ENCODE data around the gene PTRHD1. TPM values are rescaled to one million over a fixed set of nuclear protein-coding genes. Genes with fewer than 3 reads are reported as not detected.

The PTRHD1 gene
- total RNA-seq, 4 donors from 2014 or later = 22.9 to 53.3 (median 31.6) TPM

- TF ChIP-seq, protein P1, sequence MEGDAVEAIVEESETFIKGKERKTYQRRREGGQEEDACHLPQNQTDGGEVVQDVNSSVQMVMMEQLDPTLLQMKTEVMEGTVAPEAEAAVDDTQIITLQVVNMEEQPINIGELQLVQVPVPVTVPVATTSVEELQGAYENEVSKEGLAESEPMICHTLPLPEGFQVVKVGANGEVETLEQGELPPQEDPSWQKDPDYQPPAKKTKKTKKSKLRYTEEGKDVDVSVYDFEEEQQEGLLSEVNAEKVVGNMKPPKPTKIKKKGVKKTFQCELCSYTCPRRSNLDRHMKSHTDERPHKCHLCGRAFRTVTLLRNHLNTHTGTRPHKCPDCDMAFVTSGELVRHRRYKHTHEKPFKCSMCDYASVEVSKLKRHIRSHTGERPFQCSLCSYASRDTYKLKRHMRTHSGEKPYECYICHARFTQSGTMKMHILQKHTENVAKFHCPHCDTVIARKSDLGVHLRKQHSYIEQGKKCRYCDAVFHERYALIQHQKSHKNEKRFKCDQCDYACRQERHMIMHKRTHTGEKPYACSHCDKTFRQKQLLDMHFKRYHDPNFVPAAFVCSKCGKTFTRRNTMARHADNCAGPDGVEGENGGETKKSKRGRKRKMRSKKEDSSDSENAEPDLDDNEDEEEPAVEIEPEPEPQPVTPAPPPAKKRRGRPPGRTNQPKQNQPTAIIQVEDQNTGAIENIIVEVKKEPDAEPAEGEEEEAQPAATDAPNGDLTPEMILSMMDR (IDR thresholded peaks at IDR 0.05) = no peak
- TF ChIP-seq EP300 (IDR thresholded peaks at IDR 0.05) (no peak), POLR2A (IDR thresholded peaks at IDR 0.05) (no peak), POLR2AphosphoS5 (IDR thresholded peaks at IDR 0.05) (no peak)
- peaks cover 6% of the 10 kb centered on the region for H3K4me1 ChIP-seq
- H3K4me3 ChIP-seq = no peak overlapping the region
- H3K27me3 ChIP-seq = no peaks in the 10 kb centered on the region
- H3K27ac ChIP-seq = no peak overlapping the region
- no peak for DNase-seq (ENCODE audit: low spot score in 2 of 2)
- 93% methylated on average over 5 of the region's 5 CpGs for WGBS
- H3K36me3 ChIP-seq = peaks cover 19% of the 10 kb centered on the region
- H3K9me3 ChIP-seq = no peaks in the 10 kb centered on the region
Observed at GRCh38 chr2:24771061-24771460, 22.1 kb downstream of the PTRHD1 start.

DNA sequence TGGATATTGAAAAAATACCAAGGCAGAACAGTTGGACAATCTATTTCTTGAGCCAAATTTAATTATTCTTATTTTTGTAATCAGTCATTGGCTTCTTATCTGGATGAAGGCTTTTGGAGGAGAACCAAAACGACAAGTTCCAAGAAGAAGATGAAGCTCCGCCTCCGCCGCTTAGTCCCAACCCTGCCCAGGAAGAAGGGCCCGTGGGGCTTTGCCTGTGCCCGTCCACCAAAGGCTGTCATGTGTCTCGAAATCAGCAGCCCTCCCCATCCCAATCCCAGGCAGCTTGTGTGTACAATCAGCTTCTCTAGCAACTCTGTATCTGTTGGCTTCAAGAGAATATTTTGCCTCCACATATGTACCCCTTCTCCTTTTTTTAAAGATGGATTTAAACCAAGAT, 24.6 kb downstream of the PTRHD1 start:
- no peak for TF ChIP-seq POLR2A (IDR thresholded peaks at IDR 0.05)
- TF ChIP-seq POLR2AphosphoS5 (IDR thresholded peaks at IDR 0.05) = no peak
- no peak for TF ChIP-seq EP300 (IDR thresholded peaks at IDR 0.05)
- H3K27ac ChIP-seq = no peak overlapping the region
- no peaks in the 10 kb centered on the region for H3K27me3 ChIP-seq
- 52% methylated on average over 7 of the region's 7 CpGs for WGBS
- H3K9me3 ChIP-seq = no peaks in the 10 kb centered on the region
- peaks cover 30% of the 10 kb centered on the region for H3K36me3 ChIP-seq
- H3K4me3 ChIP-seq = no peak overlapping the region
- DNase-seq (ENCODE audit: low spot score in 2 of 2) = no peak
- peaks cover 6% of the 10 kb centered on the region for H3K4me1 ChIP-seq

GRCh38 chr2:24768013-24768412, 25.2 kb downstream of the PTRHD1 start:
- DNase-seq (ENCODE audit: low spot score in 2 of 2) = no peak
- H3K9me3 ChIP-seq = no peaks in the 10 kb centered on the region
- no peak overlapping the region for H3K4me3 ChIP-seq
- TF ChIP-seq POLR2A (IDR thresholded peaks at IDR 0.05) (no peak), POLR2AphosphoS5 (IDR thresholded peaks at IDR 0.05) (no peak), EP300 (IDR thresholded peaks at IDR 0.05) (no peak)
- no peak overlapping the region for H3K27ac ChIP-seq
- H3K36me3 ChIP-seq = peaks cover 32% of the 10 kb centered on the region
- 88% methylated on average over 5 of the region's 5 CpGs for WGBS
- H3K27me3 ChIP-seq = no peaks in the 10 kb centered on the region
- peaks cover 6% of the 10 kb centered on the region for H3K4me1 ChIP-seq

DNA sequence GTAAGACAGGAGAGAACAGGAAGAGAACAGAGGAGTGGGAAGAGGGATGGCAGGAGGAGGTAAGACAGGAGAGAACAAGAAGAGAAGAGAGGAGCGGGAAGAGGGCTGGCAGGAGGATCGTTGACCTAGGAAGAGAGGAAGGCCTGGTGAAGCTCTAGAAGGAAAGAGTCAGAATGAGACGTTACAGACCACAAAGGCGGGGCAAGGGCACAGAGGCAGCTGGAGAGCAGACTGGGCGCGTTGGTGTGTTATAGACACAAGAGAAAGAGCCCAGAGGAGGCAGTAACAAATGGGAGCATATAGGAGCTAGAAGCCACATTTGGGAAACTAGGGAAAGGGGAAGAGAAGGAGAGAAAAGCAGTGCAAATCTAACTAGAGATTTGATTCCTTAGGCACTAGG, 26.6 kb downstream of the PTRHD1 start:
- H3K4me3 ChIP-seq = no peak overlapping the region
- no peak overlapping the region for H3K27ac ChIP-seq
- peaks cover 46% of the 10 kb centered on the region for H3K36me3 ChIP-seq
- no peak for DNase-seq (ENCODE audit: low spot score in 2 of 2)
- TF ChIP-seq POLR2AphosphoS5 (IDR thresholded peaks at IDR 0.05) (no peak), EP300 (IDR thresholded peaks at IDR 0.05) (no peak), POLR2A (IDR thresholded peaks at IDR 0.05) (no peak)
- TF ChIP-seq, protein P1 (IDR thresholded peaks at IDR 0.05) = no peak
- no peaks in the 10 kb centered on the region for H3K4me1 ChIP-seq
- H3K9me3 ChIP-seq = no peaks in the 10 kb centered on the region
- WGBS = 69% methylated on average over 6 of the region's 6 CpGs
- no peaks in the 10 kb centered on the region for H3K27me3 ChIP-seq

DNA sequence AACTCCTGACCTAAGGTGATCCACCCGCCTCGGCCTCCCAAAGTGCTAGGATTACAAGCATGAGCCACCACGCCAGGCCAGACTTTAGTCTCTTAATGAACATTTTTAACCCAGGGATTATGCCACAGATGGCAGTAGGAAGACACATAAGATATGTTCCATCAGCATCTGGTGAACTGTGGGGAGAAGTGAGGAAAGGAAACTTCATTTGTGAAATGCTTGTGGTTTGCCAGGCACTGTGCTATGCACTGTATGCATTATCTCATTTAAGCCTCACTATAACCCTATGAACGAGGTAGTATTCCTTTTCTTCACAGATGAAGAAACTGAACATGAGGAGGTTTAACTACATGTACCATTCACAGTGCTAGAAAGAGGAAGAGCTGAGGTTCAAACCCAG, 29.3 kb downstream of the PTRHD1 start:
- TF ChIP-seq POLR2AphosphoS5 (IDR thresholded peaks at IDR 0.05) = no peak
- no peak for TF ChIP-seq EP300 (IDR thresholded peaks at IDR 0.05)
- TF ChIP-seq POLR2A (IDR thresholded peaks at IDR 0.05) = no peak
- TF ChIP-seq, protein P1 (IDR thresholded peaks at IDR 0.05) = no peak
- H3K36me3 ChIP-seq = peaks cover 44% of the 10 kb centered on the region
- H3K9me3 ChIP-seq = no peaks in the 10 kb centered on the region
- H3K4me3 ChIP-seq = no peak overlapping the region
- no peak for DNase-seq (ENCODE audit: low spot score in 2 of 2)
- 87% methylated on average over 4 of the region's 4 CpGs for WGBS
- H3K4me1 ChIP-seq = no peaks in the 10 kb centered on the region
- H3K27ac ChIP-seq = no peak overlapping the region
- H3K27me3 ChIP-seq = no peaks in the 10 kb centered on the region

DNA sequence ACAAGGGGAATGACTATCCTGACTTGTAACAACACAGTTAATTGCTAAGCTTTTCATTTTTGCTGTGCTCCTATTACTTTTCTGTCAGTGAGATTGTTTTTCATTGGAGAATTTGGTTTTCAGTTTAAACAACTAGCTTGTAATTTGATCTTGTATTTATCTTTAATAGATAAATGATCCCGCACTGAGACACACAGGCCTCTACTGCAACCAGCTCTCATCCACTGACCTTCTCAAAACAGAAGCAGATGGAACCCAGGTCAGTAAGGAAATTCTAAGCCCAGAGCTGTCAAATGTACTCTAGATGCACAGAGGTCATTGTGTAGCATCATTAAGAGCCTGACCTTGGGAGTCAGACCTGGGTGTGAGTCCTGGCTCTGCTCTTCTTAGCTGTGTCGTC, 30.7 kb downstream of the PTRHD1 start:
- Histone ChIP-seq H3K27me3 (no peaks in the 10 kb centered on the region), H3K4me1 (no peaks in the 10 kb centered on the region), H3K36me3 (peaks cover 52% of the 10 kb centered on the region), H3K9me3 (no peaks in the 10 kb centered on the region), H3K27ac (no peak overlapping the region), H3K4me3 (no peak overlapping the region)
- DNase-seq (ENCODE audit: low spot score in 2 of 2) = no peak
- TF ChIP-seq, protein P1 (IDR thresholded peaks at IDR 0.05) = no peak
- TF ChIP-seq POLR2AphosphoS5 (IDR thresholded peaks at IDR 0.05) = no peak
- TF ChIP-seq EP300 (IDR thresholded peaks at IDR 0.05) = no peak
- TF ChIP-seq POLR2A (IDR thresholded peaks at IDR 0.05) = no peak
- WGBS = 88% methylated on average over 2 of the region's 2 CpGs
